DMS79 (cell line): ENCODE measurements around the gene FBLN1.
"Not testable (repeated sequence)": the region's sequence is repeated elsewhere in the genome, so short reads cannot be mapped to it uniquely, and the experiment has no call there.

Experiments used
- DNase-seq: peaks from one replicate; lab custom pipeline; 2025; lab: John Stamatoyannopoulos, UW

The FBLN1 gene

DNA sequence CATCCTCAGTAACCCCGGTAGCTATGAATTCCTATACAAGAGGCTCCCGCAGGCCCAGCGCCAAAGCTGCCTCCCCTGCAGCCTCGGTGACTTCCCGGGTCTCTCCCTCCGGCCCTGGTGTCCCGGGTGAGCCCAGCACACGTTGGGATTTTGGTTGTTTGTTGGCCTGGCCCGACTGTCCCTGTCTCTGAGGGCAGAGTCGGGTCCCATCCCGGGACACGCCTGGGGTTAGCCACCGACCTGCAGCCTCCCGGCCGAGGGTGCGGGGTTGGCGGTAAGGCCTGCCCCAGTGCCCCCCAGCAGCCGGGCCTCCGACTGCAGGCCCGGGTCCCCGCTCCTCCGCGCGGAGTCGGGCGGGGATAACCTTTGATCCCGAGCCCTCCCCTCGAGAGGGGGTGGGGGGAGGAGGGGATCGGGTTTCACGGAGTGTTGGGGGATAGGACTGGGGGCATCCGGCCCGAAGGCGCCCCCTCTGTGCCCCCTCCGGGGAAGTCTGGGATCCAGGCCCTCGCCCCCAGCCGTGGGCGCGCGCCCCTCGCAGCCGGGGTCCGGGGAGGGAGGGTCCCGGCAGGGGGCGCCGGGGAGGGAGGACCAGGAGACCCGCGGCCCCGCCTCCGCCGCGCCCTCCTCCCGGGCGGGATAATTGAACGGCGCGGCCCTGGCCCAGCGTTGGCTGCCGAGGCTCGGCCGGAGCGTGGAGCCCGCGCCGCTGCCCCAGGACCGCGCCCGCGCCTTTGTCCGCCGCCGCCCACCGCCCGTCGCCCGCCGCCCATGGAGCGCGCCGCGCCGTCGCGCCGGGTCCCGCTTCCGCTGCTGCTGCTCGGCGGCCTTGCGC, at the start of gene FBLN1:
TSS of gene FBLN1 (plus strand) at position 669 of the 835 bp plus-strand sequence. CDS start at position 772, 103 bp downstream.
- DNase-seq, result no peak

DNA sequence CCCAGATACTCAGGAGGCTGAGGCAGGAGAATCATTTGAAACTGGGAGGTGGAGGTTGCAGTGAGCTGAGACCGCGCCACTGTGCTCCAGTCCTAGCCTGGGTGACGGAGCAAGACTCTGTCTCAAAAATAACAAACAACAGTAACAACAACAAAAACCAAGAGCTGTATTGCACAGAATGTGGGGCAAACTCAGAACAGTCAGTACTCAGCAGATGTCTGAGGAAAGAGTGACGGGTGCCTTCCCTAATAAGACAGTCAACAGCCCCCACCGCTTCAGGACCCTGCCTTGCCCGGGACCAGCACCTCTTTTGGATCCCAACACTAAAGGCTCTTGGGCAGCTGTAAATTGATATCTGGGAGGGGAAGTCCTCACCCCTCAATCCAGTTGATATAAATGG, 48.9 kb upstream of the FBLN1 start:
- no peak for DNase-seq

- no peak for DNase-seq
Measured at GRCh38 chr22:45454275-45454674, 48.4 kb upstream of the FBLN1 start.

DNA sequence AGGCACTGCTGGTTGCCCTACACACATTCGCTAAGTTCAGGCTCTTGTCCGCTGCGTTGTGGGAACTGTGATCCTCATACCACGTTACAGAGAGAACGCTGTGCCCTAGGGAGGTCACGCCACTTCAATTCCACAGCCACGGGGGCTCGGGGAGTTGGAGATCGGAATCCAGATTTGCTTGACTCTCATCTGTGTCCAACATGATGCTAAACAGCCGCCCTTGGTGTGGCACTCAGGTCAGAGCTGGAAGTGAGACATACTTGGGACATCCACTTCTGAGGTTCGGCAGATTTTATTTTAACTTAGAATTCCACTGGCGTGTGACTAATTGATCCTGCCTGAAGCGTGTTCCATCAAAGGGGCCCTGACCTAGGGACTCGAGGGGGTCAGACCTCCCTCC, 47.5 kb upstream of the FBLN1 start:
- no peak for DNase-seq

DNA sequence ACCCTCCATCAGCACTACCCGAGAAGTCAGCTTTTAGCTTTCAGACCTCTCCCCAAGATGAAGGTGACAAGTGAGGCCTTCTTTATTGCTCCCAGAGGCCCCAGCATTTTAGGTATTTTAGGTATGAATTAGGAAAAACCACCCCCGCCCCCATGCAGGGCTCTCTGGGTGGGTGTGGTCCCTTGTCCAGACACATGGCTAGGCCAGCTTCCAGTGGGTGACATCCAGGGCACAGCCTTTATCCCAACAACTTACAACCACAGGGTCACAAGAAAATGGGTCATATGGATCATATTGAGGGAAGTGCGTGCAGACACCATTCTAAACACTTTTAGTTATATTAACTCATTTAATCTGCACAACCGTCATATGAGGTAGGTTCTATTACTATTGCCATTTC, 47.1 kb upstream of the FBLN1 start:
- DNase-seq, result no peak

DNA sequence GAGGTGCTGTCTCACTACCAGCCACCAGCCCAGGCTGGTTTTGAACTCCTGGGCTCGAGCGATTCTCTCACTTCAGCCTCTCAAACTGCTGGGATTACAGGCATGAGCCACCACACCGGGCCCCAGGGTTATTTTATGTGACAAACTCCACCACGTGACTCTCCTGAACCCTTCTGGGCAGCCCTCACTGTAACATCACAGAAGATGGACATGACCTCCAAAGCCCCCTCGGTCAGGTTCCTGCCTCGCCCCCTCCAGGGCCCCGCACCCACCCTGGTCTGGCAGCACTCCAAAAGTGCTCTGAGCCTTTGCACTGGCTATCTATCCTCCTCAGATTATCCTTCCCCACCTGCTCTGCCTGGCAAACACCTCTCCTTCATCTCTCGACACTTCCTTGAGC, 45.9 kb upstream of the FBLN1 start:
- DNase-seq, result no peak

DNA sequence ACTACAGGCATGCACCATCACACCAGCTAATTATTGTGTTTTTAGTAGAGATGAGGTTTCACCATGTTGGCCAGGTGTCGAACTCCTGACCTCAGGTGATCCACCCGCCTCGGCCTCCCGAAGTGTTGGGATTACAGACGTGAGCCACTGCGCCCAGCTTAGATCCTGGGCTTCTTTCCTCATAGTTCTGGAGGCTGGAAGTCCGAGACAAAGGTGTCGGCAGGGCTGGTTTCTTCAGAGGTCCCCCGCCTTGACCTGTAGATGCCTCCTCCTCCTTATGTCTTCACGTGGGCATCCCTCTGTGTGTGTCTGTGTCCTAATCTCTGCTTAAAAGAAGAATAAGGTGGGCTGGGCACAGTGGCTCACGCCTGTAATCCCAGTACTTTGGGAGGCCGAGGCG, 44.2 kb upstream of the FBLN1 start:
- no peak for DNase-seq

DNA sequence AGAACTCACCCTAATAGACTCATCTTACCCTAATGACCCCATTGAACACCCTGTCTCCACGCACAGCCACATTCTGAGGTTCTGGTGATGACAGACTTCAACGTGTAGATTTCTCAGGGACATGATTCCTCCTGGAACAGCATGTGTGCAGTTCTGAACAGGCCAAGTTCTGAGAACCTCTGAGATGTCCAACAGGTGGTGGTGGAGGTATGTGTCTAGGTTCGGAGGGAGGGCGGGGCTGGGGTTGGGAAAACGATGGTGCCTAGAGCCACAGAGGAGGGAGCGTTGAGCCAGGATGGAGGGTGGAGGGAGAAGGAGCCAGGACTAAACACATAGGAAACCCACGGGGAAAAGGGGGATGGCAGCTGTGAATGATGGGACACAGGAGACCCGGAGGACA, 43.4 kb upstream of the FBLN1 start:
- DNase-seq, result no peak

DNA sequence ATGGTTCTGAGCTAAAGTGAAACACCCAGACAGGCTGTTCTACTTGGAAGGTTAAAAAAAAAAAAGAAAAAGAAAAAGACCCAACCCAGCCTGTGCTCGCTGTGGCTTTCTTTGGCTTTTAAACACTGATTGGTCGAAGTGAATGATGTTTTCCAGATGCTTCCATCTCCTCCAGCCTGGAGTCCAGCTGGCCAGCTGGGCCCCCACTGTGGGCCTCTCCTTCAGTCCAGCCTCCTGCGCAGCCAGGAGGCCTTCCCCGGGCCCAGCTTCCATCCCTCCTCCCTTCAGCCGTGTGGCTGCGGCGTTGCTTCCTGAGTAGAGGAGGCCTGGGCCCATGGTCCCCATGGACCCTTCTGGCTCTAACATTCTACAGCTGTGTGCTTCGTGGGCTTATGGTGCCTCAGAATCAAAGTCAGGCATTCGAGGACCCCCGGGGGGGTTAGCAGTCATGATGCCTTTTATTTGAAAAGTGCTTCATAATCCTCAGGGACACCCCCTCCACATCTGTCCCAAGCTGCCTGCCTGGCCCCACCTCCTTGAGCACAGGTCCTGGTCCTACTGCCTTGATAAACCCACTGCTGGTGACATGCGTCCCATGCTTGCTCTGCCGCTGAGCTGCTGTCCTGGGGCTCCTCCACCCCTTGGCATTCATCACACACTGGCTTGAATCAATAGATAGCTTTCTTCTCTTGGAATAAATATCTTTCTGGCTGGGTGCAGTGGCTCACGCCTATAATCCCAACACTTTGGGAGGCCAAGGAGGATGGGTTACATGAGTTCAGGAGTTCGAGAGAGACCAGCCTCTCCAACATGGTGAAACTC, 42.2 kb upstream of the FBLN1 start:
- no peak for DNase-seq

- no peak for DNase-seq
Measured at GRCh38 chr22:45462034-45462655, 40.5 kb upstream of the FBLN1 start.

- not testable (repeated sequence) for DNase-seq
Measured at GRCh38 chr22:45463691-45464090, 39.0 kb upstream of the FBLN1 start.

DNA sequence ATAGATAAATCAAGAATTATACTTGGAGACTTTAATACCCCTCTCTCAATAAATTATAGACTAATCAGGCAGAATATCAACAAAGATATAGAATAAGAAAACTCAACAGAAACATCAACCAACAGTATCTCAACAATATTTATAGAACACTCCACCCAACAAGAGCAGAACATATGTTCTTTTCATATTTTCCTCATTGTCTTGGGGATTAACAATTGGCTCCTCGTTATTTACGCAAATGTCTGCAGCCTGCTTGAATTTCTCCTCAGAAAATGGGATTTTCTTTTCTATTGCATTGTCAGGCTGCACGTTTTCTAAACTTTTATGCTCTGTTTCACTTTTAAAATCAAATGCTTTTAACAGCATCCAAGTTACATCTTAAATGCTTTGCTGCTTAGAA, 37.0 kb upstream of the FBLN1 start:
- DNase-seq, result no peak

DNA sequence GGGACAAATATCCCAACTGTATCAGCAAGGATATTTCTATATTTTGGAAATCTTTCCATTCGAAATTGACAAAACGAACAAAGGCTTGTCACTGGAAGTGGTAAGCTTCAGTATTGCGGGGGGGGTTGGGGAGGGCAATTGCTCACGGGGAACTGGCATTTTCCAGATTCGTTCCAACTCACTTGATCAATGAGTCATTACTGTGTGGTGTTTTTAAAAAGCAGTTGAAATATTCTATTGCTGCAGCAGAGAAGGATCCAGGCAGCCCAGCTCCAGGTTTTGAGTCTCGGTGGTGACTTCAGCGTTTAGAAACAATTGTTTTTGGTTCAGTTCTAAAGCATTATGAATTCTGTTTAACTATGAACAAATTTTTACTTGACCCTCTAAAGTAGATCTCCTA, 33.8 kb upstream of the FBLN1 start:
- no peak for DNase-seq

GRCh38 chr22:45469281-45470073, 33.2 kb upstream of the FBLN1 start:
- no peak for DNase-seq

DNA sequence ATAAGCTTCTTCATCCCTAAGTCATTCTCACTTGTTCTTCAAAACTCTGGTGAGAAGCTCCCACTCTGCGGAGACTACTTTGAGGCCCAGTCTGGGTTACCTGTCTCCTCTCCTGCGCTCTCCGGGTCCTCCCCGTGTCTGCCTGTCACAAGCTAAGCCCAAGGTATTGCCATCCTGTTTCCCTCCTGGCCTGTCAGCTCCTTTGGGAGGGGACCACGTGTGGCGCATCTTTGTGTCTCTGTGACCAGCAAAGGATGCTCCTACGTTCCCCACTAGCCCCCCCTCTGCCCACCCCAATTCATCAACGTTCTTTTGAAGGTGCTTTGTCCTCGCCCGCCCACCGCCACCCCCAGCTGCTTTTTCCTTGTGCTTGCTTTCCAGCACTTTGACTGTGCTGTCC, 31.8 kb upstream of the FBLN1 start:
- DNase-seq, result no peak

DNA sequence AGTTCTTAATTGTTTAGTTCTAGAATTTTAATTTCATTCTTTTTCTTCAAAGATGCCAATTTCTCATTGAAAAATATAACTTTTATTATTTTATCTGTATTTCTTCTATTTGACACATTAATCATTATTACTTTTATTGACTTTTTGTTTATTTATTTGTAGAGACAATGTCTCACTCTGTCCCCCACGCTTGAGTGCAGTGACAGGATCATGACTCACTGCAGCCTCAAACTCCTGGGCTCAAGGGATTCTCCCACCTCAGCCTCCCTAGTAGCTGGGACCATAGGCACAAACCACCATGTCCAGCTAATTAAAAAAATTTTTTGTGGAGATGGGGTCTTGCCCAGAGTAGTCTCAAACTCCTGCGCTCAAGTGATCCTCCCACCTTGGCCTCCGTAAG, 30.3 kb upstream of the FBLN1 start:
- no peak for DNase-seq

GRCh38 chr22:45473626-45474237, 29.0 kb upstream of the FBLN1 start:
- DNase-seq, result no peak

DNA sequence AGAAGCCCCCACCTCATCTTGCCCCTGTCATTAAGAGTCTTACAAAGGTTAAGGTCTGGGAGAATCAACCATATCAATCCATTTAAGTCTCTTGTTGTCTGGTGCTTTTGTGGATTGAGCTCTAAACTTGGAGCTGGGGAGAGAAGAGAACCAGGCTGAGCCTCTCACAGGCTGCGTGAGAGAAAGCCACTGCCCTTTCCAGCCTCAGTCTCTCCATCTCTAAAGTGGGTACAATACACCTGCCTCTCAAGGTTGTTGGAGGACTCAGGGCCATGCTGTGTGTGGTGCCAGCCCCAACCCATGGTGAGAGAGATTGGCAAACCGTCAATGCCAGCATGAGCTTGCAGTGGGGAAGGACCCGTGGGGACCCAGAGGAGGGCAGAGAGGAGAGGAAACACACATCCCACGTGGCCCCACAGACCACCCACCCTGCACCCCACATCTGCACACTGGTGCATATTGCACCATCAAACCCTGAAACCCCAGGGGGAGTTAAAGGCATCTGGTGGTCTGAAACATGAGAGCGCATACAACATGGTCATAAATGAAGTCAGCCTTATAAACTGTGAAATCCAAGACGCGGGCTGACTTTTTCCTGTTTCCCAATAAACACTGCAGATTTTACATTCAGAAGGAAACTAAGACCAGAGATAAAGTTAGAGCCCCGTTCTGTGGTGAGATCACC, 27.5 kb upstream of the FBLN1 start:
- DNase-seq, result no peak

DNA sequence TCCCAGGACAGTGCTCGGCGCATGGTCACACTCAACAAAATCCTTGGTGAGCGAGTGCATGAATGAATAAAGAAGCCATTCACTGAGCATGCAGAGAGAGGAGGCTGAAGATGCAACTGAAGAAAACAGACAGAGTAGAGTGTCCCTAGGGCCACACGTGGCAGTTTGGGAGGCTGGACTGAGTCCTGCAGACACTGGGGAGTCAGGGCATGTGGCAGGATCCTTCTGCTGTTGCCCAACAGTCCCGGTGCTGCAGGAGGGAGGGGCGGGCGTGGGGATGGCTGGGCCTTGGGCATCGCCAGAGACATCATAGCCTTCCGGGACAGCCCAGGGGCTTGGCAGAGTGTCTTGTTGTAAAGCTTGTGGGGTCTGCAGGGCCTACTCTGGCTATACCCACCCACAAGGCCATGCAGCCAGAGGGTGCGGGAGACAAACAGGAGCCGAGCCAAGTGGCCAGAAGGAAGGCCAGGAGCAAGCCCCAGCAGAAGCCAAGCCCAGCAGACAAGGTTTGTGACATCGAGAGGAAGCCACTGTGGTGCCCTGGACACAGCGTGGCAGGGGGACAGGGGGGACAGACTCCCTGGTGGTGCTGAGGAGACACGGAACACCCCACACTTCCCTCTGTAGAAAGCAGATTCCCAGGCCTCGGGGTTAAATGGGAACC, 26.7 kb upstream of the FBLN1 start:
- no peak for DNase-seq

GRCh38 chr22:45476814-45477213, 25.9 kb upstream of the FBLN1 start:
- no peak for DNase-seq
